GM20000 (cell line): Measurements from ENCODE around the gene FAM193A.
A peak's percentile ranks its signal among the peaks of the same experiment; 100 is the strongest.

Experiments used
- DNase-seq: peaks from one replicate; pipeline ENCODE4 v3.0.0; 2012; ENCODE audit warnings: low spot score
- CTCF ChIP-seq: IDR thresholded peaks from 2 replicates; pipeline ENCODE4 v1.5.1; 2012; ENCODE audit warnings: mild to moderate bottlenecking, control low read depth; ENCODE audit errors: extremely low read depth, missing control alignments

FAM193A gene

GRCh38 chr4:2702770-2703169, 166.3 kb downstream of the FAM193A start:
- TF ChIP-seq CTCF, result no peak
- no peak for DNase-seq

- no peak for DNase-seq
- TF ChIP-seq CTCF, result peak; percentile 55
These were observed 175.9 kb downstream of the FAM193A start for GRCh38 chr4:2712261-2712842.

GRCh38 chr4:2713337-2713736, 176.9 kb downstream of the FAM193A start:
- no peak for TF ChIP-seq CTCF
- no peak for DNase-seq

DNA sequence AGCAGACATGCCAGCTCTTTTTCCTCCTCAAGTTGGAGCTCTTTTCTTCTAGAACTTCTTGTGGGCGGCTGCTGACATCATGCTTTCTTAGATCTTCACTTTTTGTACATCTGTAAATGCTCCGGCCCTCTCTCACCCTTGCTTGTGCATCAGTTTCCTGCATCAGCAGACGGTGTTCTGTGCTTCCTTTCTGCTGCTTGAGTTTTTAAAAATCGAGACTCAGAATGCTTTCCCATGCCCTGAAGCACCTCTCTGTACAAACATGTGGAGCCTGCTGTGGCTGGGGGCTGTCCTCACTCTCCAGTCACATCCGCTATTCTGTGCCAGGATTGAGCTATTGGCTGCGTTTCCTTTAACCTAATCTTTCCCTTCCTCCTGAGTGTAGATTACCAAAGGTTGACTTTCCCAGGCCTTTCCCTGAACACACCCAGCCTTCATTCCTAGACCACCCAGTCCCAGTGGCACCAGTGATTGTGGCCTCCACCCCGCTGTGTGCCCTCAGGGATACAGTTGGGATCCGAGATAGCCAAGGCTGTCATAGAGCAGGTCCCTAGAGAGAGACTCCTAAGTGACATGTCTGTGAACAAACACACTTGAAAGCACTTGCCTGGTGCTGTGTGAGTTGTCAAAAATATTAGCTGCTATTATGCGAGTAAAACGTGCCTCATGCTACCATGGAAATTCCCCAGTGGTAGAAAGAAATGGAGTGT, 177.8 kb downstream of the FAM193A start:
- no peak for TF ChIP-seq CTCF
- DNase-seq, result no peak

GRCh38 chr4:2714918-2715317, 178.5 kb downstream of the FAM193A start:
- no peak for TF ChIP-seq CTCF
- no peak for DNase-seq

- no peak for TF ChIP-seq CTCF
These were observed 179.0 kb downstream of the FAM193A start for GRCh38 chr4:2715426-2715825.

GRCh38 chr4:2716236-2716635, 179.8 kb downstream of the FAM193A start:
- DNase-seq, result no peak
- TF ChIP-seq CTCF, result no peak

More at GRCh38 chr4:2715426-2715825, 179.0 kb downstream of the FAM193A start:
- no peak for DNase-seq
